A549 (cell line): Measurements from ENCODE around the gene TCFL5. TPM values are rescaled to one million over a fixed set of nuclear protein-coding genes. Genes with fewer than 3 reads are reported as not detected.

Experiments
- ATAC-seq, 2 experiments: fragments of 200-7000 bp in 1 of 2; fragments of >200 bp in 1 of 2; cut with Nextera tagmentation in 1 of 2; cut with Tn5 transposase in 1 of 2; 3 replicates each; pipeline versions ENCODE4 v1.8.0 to v1.9.1; 2018 to 2020; ENCODE audit warnings: mild to moderate bottlenecking in 1 of 2, moderate library complexity in 1 of 2
- CTCF ChIA-PET: fragments of 300-600 bp; sonication (Branson Sonifier 250); formaldehyde crosslinking; extraction: SDS; loops from one replicate; lab custom pipeline; 2021; ENCODE audit warnings: antibody characterized with exemption, inconsistent platforms; lab: Yijun Ruan, JAX
- POLR2A ChIA-PET: fragments of 350-600 bp; formaldehyde crosslinking; extraction: SDS; loops from one replicate; lab custom pipeline; 2021; ENCODE audit warnings: antibody characterized with exemption, inconsistent platforms; lab: Yijun Ruan, JAX
- DNase-seq, 2 experiments: peaks; one replicate each; pipeline versions ENCODE4 v3.0.0 to v3.0.0-alpha.2; 2011 to 2016; ENCODE audit warnings: low read depth in 1 of 2, low spot score in 1 of 2
- FAIRE-seq: peaks from 2 replicates; lab custom pipeline; 2011; peaks lifted over from hg19 to GRCh38; lab: Jason Lieb, UNC
- H3K27ac ChIP-seq, 2 experiments: fragments of >200 bp; sonication (Bioruptor Twin); formaldehyde crosslinking; 3 replicates each; pipeline ENCODE4 v1.5.1; 2016 to 2017
- H3K4me1 ChIP-seq: fragments of >200 bp; sonication (Bioruptor Twin); formaldehyde crosslinking; 3 replicates; pipeline ENCODE4 v1.6.1; 2016
- H3K4me2 ChIP-seq: fragments of >200 bp; sonication (Bioruptor Twin); formaldehyde crosslinking; 3 replicates; pipeline ENCODE4 v1.6.1; 2016
- H3K4me3 ChIP-seq: fragments of >200 bp; sonication (Bioruptor Twin); formaldehyde crosslinking; 3 replicates; pipeline ENCODE4 v1.5.1; 2016
- H3K9me3 ChIP-seq: fragments of >200 bp; sonication (Bioruptor Twin); formaldehyde crosslinking; 3 replicates; pipeline ENCODE4 v1.6.1; 2016
- ATOH8 ChIP-seq: fragments of 250-450 bp; sonication (Bioruptor Pico); IDR thresholded peaks from 2 replicates; pipeline ENCODE4 v1.5.0; 2020; ENCODE audit warnings: low read depth, mild to moderate bottlenecking, moderate library complexity
- BHLHE40 ChIP-seq: IDR thresholded peaks from 2 replicates; pipeline ENCODE4 v1.6.1; 2012; ENCODE audit warnings: low read depth, low read length, inconsistent platforms
- CEBPB ChIP-seq, 2 experiments: fragments of >200 bp in 1 of 2; sonication (Bioruptor Twin) in 1 of 2; formaldehyde crosslinking in 1 of 2; IDR thresholded peaks; 2 replicates each; pipeline ENCODE4 v1.6.1; 2012 to 2016
- CHD4 ChIP-seq: fragments of 200-600 bp; sonication (generic); IDR thresholded peaks from 2 replicates; pipeline ENCODE4 v1.6.1; 2016; ENCODE audit warnings: antibody characterized with exemption, mild to moderate bottlenecking, borderline replicate concordance
- EP300 ChIP-seq, 2 experiments: fragments of >200 bp; sonication (Bioruptor Twin); formaldehyde crosslinking; IDR thresholded peaks; 2 replicates in 1 of 2; 3 replicates in 1 of 2; pipeline ENCODE4 v1.6.1; 2016 to 2017
- FOSB ChIP-seq: fragments of 250-450 bp; sonication (Bioruptor Pico); IDR thresholded peaks from 2 replicates; pipeline ENCODE4 v1.5.0; 2020; ENCODE audit warnings: mild to moderate bottlenecking, moderate library complexity
- FOSL2 ChIP-seq, 2 experiments: fragments of 450-650 bp in 1 of 2; fragments of >200 bp in 1 of 2; sonication (Bioruptor Twin) in 1 of 2; formaldehyde crosslinking; IDR thresholded peaks; 2 replicates each; pipeline versions ENCODE4 v1.5.0 to v1.6.1; 2016 to 2020; ENCODE audit warnings: mild to moderate bottlenecking in 1 of 2, moderate library complexity in 1 of 2
- FOXS1 ChIP-seq: fragments of 250-450 bp; sonication (Bioruptor Pico); IDR thresholded peaks from 2 replicates; pipeline ENCODE4 v1.5.0; 2020; ENCODE audit warnings: mild to moderate bottlenecking, moderate library complexity
- HDAC2 ChIP-seq: fragments of 200-600 bp; sonication (generic); IDR thresholded peaks from 2 replicates; pipeline ENCODE4 v1.6.1; 2016
- HOXA7 ChIP-seq: fragments of 250-450 bp; sonication (Bioruptor Pico); IDR thresholded peaks from 2 replicates; pipeline ENCODE4 v1.5.0; 2020; ENCODE audit warnings: mild to moderate bottlenecking, moderate library complexity
- JUN ChIP-seq, 2 experiments: fragments of >200 bp; sonication (Bioruptor Twin); formaldehyde crosslinking; IDR thresholded peaks; 2 replicates in 1 of 2; 3 replicates in 1 of 2; pipeline ENCODE4 v1.6.1; 2016 to 2017
- KDM1A ChIP-seq: fragments of 200-600 bp; sonication (generic); IDR thresholded peaks from 2 replicates; pipeline ENCODE4 v1.6.1; 2016; ENCODE audit warnings: low read depth, mild to moderate bottlenecking
- MAZ ChIP-seq: fragments of 150-350 bp; IDR thresholded peaks from 2 replicates; pipeline ENCODE4 v1.6.1; 2014; ENCODE audit warnings: antibody characterized with exemption, low read depth, low read length, borderline replicate concordance
- NFE2L2 ChIP-seq: fragments of 150-350 bp; conservative IDR thresholded peaks from 2 replicates; pipeline ENCODE4 v1.6.1; 2014; ENCODE audit warnings: low read length
- PBX3 ChIP-seq: IDR thresholded peaks from 2 replicates; pipeline ENCODE4 v1.6.1; 2012
- PHF8 ChIP-seq: fragments of 200-600 bp; sonication (generic); IDR thresholded peaks from 2 replicates; pipeline ENCODE4 v1.6.1; 2016; ENCODE audit warnings: low read depth, mild to moderate bottlenecking, antibody characterized with exemption, moderate library complexity, borderline replicate concordance
- RAD21 ChIP-seq, 2 experiments: fragments of >200 bp in 1 of 2; sonication (Bioruptor Twin) in 1 of 2; formaldehyde crosslinking in 1 of 2; IDR thresholded peaks in 1 of 2; conservative IDR thresholded peaks in 1 of 2; 2 replicates in 1 of 2; 3 replicates in 1 of 2; pipeline ENCODE4 v1.6.1; 2012 to 2018; ENCODE audit warnings: inconsistent platforms in 1 of 2
- RARB ChIP-seq: fragments of 250-450 bp; sonication (Bioruptor Pico); IDR thresholded peaks from 2 replicates; pipeline ENCODE4 v1.8.0; 2021; ENCODE audit warnings: mild to moderate bottlenecking, moderate library complexity
- RFX5 ChIP-seq: fragments of 450-650 bp; IDR thresholded peaks from 2 replicates; pipeline ENCODE4 v1.7.1; 2014; ENCODE audit warnings: antibody characterized with exemption, mild to moderate bottlenecking, moderate library complexity
- RNF2 ChIP-seq: fragments of 200-600 bp; sonication (generic); IDR thresholded peaks from 2 replicates; pipeline ENCODE4 v1.6.1; 2016; ENCODE audit warnings: low read depth, mild to moderate bottlenecking, antibody characterized with exemption, moderate library complexity, borderline replicate concordance
- TFCP2L1 ChIP-seq: fragments of 250-450 bp; sonication (Bioruptor Pico); IDR thresholded peaks from 2 replicates; pipeline ENCODE4 v1.5.0; 2021; ENCODE audit warnings: mild to moderate bottlenecking
- ZC3H11A ChIP-seq: fragments of 450-650 bp; IDR thresholded peaks from 2 replicates; pipeline ENCODE4 v1.6.1; 2014; ENCODE audit warnings: antibody characterized with exemption, mild to moderate bottlenecking
- ZFP36 ChIP-seq: fragments of 450-650 bp; IDR thresholded peaks from 2 replicates; pipeline ENCODE4 v1.6.1; 2014; ENCODE audit warnings: borderline replicate concordance; ENCODE audit not compliant: partially characterized antibody
- WGBS: methylation state at CpG from one replicate; pipeline ENCODE4 v1.1.6; 2017; ENCODE audit errors: missing lambda C conversion rate; 5-methylcytosine and 5-hydroxymethylcytosine counted together
- polyA plus RNA-seq, 4 experiments: library from polyadenylated mRNA; depleted of rRNA in 3 of 4; stranded (reverse); fragments of >200 nt; fragmentation: RNase III in 1 of 4; extraction: RNeasy Plus Mini Kit Qiagen cat#74134 plus additional on column Dnase treatment in 1 of 4; gene quantifications; 2 replicates in 3 of 4; 3 replicates in 1 of 4; pipeline ENCODE4 v1.2.3, GENCODE V29; 2011 to 2017
- TF ChIP-seq, protein P1 (sequence below): fragments of 150-350 bp; IDR thresholded peaks from 2 replicates; pipeline ENCODE4 v1.6.1; 2014; ENCODE audit warnings: low read depth, mild to moderate bottlenecking, low read length
- TF ChIP-seq, protein P2 (sequence below): fragments of >200 bp; sonication (Bioruptor Twin); formaldehyde crosslinking; IDR thresholded peaks from 3 replicates; pipeline ENCODE4 v1.6.1; 2016

Gene TCFL5
- polyA plus RNA-seq, 2 of the 4 experiments (the other 2 are of a cell fraction), result 5.6 to 7.1 TPM

GRCh38 chr20:62827311-62828038 lies 34.1 kb downstream of the TCFL5 start (continued):
- TF ChIP-seq MAZ (no peak), JUN (IDR thresholded peaks at IDR 0.05) (no peak), ZFP36 (no peak)
- TF ChIP-seq, all 56 proteins: peak for 0

DNA sequence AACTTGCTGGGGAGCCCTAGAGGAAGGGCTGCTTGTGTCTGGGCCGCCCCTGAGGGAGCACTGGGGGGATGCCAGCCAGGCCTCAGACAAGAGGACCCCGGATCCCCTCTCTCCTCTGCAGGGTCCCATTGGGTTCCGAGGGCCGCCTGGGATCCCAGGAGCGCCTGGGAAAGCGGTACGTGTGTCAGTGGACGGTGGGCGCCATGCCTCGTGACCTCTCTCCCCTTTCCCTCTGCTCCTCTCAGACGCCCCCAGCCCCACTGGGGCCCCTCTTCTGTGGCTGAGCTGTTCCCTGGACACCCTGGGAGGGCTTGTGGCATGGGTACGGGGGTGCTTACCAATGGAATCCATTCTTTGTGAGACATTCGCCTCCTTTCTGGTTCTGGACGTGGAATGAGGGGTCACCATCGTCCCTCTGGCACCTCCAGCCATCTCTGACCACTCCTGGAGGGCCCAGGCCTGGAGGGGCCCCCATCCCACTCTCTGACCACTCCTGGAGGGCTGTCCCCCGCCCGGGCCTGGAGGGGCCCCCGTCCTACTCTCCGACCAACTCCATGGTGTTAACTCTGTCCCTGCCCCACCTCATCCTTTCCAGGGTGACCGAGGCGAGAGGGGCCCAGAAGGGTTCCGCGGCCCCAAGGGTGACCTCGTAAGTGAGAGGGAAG lies 34.8 kb downstream of the TCFL5 start:
- no peak for FAIRE-seq
- CTCF ChIA-PET, result interaction anchor here (1.6 kb wide), 1 partner anchor 10 kb away, joined by 3 read pairs; no protein-coding TSS in a partner anchor
- 84% methylated on average over 22 of the region's 24 CpGs for WGBS

GRCh38 chr20:62825986-62826645 lies 35.5 kb downstream of the TCFL5 start:
- WGBS, result 83% methylated on average over 18 of the region's 27 CpGs
- H3K4me2 ChIP-seq, result no peak overlapping the region
- TF ChIP-seq PHF8, result no peak
- TF ChIP-seq, protein P1, sequence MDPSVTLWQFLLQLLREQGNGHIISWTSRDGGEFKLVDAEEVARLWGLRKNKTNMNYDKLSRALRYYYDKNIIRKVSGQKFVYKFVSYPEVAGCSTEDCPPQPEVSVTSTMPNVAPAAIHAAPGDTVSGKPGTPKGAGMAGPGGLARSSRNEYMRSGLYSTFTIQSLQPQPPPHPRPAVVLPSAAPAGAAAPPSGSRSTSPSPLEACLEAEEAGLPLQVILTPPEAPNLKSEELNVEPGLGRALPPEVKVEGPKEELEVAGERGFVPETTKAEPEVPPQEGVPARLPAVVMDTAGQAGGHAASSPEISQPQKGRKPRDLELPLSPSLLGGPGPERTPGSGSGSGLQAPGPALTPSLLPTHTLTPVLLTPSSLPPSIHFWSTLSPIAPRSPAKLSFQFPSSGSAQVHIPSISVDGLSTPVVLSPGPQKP, result no peak
- TF ChIP-seq ATOH8, result no peak
- TF ChIP-seq RAD21 (conservative IDR thresholded peaks at IDR 0.05 in 1 of 2, IDR thresholded peaks at IDR 0.05 in 1 of 2), result no peak
- no peak for TF ChIP-seq CEBPB (IDR thresholded peaks at IDR 0.05)
- TF ChIP-seq RARB (CRISPR knock-in tag), result no peak
- TF ChIP-seq, protein P2, sequence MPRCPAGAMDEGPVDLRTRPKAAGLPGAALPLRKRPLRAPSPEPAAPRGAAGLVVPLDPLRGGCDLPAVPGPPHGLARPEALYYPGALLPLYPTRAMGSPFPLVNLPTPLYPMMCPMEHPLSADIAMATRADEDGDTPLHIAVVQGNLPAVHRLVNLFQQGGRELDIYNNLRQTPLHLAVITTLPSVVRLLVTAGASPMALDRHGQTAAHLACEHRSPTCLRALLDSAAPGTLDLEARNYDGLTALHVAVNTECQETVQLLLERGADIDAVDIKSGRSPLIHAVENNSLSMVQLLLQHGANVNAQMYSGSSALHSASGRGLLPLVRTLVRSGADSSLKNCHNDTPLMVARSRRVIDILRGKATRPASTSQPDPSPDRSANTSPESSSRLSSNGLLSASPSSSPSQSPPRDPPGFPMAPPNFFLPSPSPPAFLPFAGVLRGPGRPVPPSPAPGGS, result no peak
- TF ChIP-seq NFE2L2, result no peak
- no peak for TF ChIP-seq HDAC2
- TF ChIP-seq FOSL2 (IDR thresholded peaks at IDR 0.05), result no peak
- no peak for TF ChIP-seq FOSL2 (CRISPR knock-in tag; IDR thresholded peaks at IDR 0.05)
- no peak for TF ChIP-seq ZC3H11A
- no peak for TF ChIP-seq RNF2
- no peak for TF ChIP-seq EP300 (IDR thresholded peaks at IDR 0.05)
- TF ChIP-seq FOSB, result no peak
- no peak for TF ChIP-seq JUN (IDR thresholded peaks at IDR 0.05)
- TF ChIP-seq BHLHE40, result no peak
- TF ChIP-seq CHD4, result no peak
- TF ChIP-seq FOXS1 (CRISPR knock-in tag), result no peak
- ChIA-PET CTCF (no interaction called here), POLR2A (no interaction called here)
- no peak for DNase-seq
- no peak for FAIRE-seq
- no peak overlapping the region for H3K4me3 ChIP-seq
- H3K9me3 ChIP-seq, result no peaks in the 10 kb centered on the region
- ATAC-seq, result no peak
- H3K27ac ChIP-seq, result no peak overlapping the region
- H3K4me1 ChIP-seq, result peaks cover 26% of the 10 kb centered on the region

More for the DNA sequence above, 34.8 kb downstream of the TCFL5 start:
- Histone ChIP-seq H3K9me3 (no peaks in the 10 kb centered on the region), H3K4me1 (peaks cover 29% of the 10 kb centered on the region), H3K4me2 (no peak overlapping the region)
- POLR2A ChIA-PET, result no interaction called here
- TF ChIP-seq RFX5 (no peak), JUN (IDR thresholded peaks at IDR 0.05) (no peak), TFCP2L1 (CRISPR knock-in tag) (no peak), KDM1A (no peak), HOXA7 (CRISPR knock-in tag) (no peak), PBX3 (no peak)
- TF ChIP-seq, all 56 proteins: peak for 0
- DNase-seq (no peak), ATAC-seq (no peak)
- H3K4me3 ChIP-seq, result no peak overlapping the region
- H3K27ac ChIP-seq, result no peak overlapping the region
